ENCODE data around the gene CCDC136. TPM values are rescaled to one million over a fixed set of nuclear protein-coding genes. Genes with fewer than 3 reads are reported as not detected.

The CCDC136 gene
- total RNA-seq, 1 donor from 2014 or later = 17.9 TPM

- Histone ChIP-seq H3K4me3 (no peak overlapping the region), H3K36me3 (no peaks in the 10 kb centered on the region), H3K27me3 (no peaks in the 10 kb centered on the region), H3K9me3 (no peaks in the 10 kb centered on the region), H3K27ac (no peak overlapping the region), H3K4me1 (no peaks in the 10 kb centered on the region)
- no peak for DNase-seq (ENCODE audit: extremely low spot score in 2 of 2)
- intact Hi-C loops (cut with DNase I) = no loop called here
- TF ChIP-seq POLR2AphosphoS5 (IDR thresholded peaks at IDR 0.05; ENCODE audit: insufficient read depth in 1 of 2, low read depth in 1 of 2) (no peak), CTCF (IDR thresholded peaks at IDR 0.05) (no peak), POLR2A (IDR thresholded peaks at IDR 0.05) (no peak)
Observed at GRCh38 chr7:128799451-128799850, 7.7 kb downstream of the CCDC136 start.

GRCh38 chr7:128800567-128800966 is 8.8 kb downstream of the CCDC136 start:
- peaks cover 0 to 4% of the 10 kb centered on the region in 2 donors for H3K36me3 ChIP-seq
- H3K27ac ChIP-seq = no peak overlapping the region
- H3K4me1 ChIP-seq = no peaks in the 10 kb centered on the region
- H3K27me3 ChIP-seq = no peaks in the 10 kb centered on the region
- H3K4me3 ChIP-seq = no peak overlapping the region
- TF ChIP-seq POLR2AphosphoS5 (IDR thresholded peaks at IDR 0.05; ENCODE audit: insufficient read depth in 1 of 2, low read depth in 1 of 2) (no peak), CTCF (IDR thresholded peaks at IDR 0.05) (no peak), POLR2A (IDR thresholded peaks at IDR 0.05) (no peak)
- intact Hi-C loops (cut with DNase I) = no loop called here
- H3K9me3 ChIP-seq = no peaks in the 10 kb centered on the region
- DNase-seq (ENCODE audit: extremely low spot score in 2 of 2) = no peak

GRCh38 chr7:128801003-128801402 is 9.2 kb downstream of the CCDC136 start:
- TF ChIP-seq POLR2AphosphoS5 (IDR thresholded peaks at IDR 0.05; ENCODE audit: insufficient read depth in 1 of 2, low read depth in 1 of 2) (no peak), CTCF (IDR thresholded peaks at IDR 0.05) (no peak), POLR2A (IDR thresholded peaks at IDR 0.05) (no peak)
- intact Hi-C loops (cut with DNase I) = no loop called here
- Histone ChIP-seq H3K27ac (no peak overlapping the region), H3K9me3 (no peaks in the 10 kb centered on the region), H3K27me3 (no peaks in the 10 kb centered on the region), H3K4me3 (no peak overlapping the region), H3K4me1 (no peaks in the 10 kb centered on the region), H3K36me3 (peaks cover 0 to 4% of the 10 kb centered on the region in 2 donors)
- no peak for DNase-seq (ENCODE audit: extremely low spot score in 2 of 2)

- no peak for TF ChIP-seq POLR2A (IDR thresholded peaks at IDR 0.05)
- no peak for TF ChIP-seq CTCF (IDR thresholded peaks at IDR 0.05)
- DNase-seq (ENCODE audit: extremely low spot score in 2 of 2) = no peak
- intact Hi-C loops (cut with DNase I) = no loop called here
Observed at GRCh38 chr7:128801667-128802418, 10.1 kb downstream of the CCDC136 start.

GRCh38 chr7:128804484-128804883 is 12.7 kb downstream of the CCDC136 start:
- Histone ChIP-seq H3K4me3 (no peak overlapping the region), H3K9me3 (no peaks in the 10 kb centered on the region), H3K4me1 (no peaks in the 10 kb centered on the region), H3K27ac (no peak overlapping the region), H3K27me3 (no peaks in the 10 kb centered on the region), H3K36me3 (peaks cover 0 to 4% of the 10 kb centered on the region in 2 donors)
- TF ChIP-seq POLR2A (IDR thresholded peaks at IDR 0.05) = no peak
- TF ChIP-seq CTCF (IDR thresholded peaks at IDR 0.05) = no peak
- TF ChIP-seq POLR2AphosphoS5 (IDR thresholded peaks at IDR 0.05; ENCODE audit: insufficient read depth in 1 of 2, low read depth in 1 of 2) = no peak
- DNase-seq (ENCODE audit: extremely low spot score in 2 of 2) = no peak
- intact Hi-C loops (cut with DNase I) = no loop called here

More at GRCh38 chr7:128801667-128802418, 10.1 kb downstream of the CCDC136 start:
- Histone ChIP-seq H3K9me3 (no peaks in the 10 kb centered on the region), H3K27me3 (no peaks in the 10 kb centered on the region), H3K27ac (no peak overlapping the region), H3K4me3 (no peak overlapping the region), H3K4me1 (no peaks in the 10 kb centered on the region), H3K36me3 (peaks cover 0 to 4% of the 10 kb centered on the region in 2 donors)
